ENCODE data around the gene MB.

GRCh38 chr22:35614404-35614803 is 2.7 kb downstream of the MB start:
- TF ChIP-seq ZBTB33 (IDR thresholded peaks at IDR 0.05; ENCODE audit: extremely low read depth, insufficient replicate concordance, low read length) (no peak), EZH2phosphoT487 (IDR thresholded peaks at IDR 0.05; ENCODE audit: borderline replicate concordance) (no peak), CTCF (IDR thresholded peaks at IDR 0.05 in 2 of 3, conservative IDR thresholded peaks at IDR 0.05 in 1 of 3; ENCODE audit: borderline replicate concordance in 1 of 3, insufficient read depth in 1 of 3, low read depth in 2 of 3, low read length in 2 of 3) (no peak), FOSL1 (IDR thresholded peaks at IDR 0.05; ENCODE audit: low read depth) (no peak)
